ENCODE results near the gene UNK. TPM values are rescaled to one million over a fixed set of nuclear protein-coding genes. Genes with fewer than 3 reads are reported as not detected.

UNK gene
- total and polyA plus RNA-seq, 9 of the 15 experiments (the other 6 are each of a cell fraction or from before 2014, with no cell fraction given), result 12.8 to 38.6 (median 24.8) TPM

- FAIRE-seq, result peak; percentile 23
- CTCF ChIA-PET (ENCODE audit: low intra/inter-chr PET ratio), result no interaction called here
- no peak overlapping the region for H3K27ac ChIP-seq (ENCODE audit: extremely low read depth, low read depth, low read length)
- H3K4me1 ChIP-seq (replicated peaks in 1 of 2; ENCODE audit: control insufficient read depth in 2 of 2, insufficient read depth in 2 of 2, low read length in 2 of 2), result peaks cover 3 to 7% of the 10 kb centered on the region in 2 experiments; a peak in 4 of 5 replicates
- no peaks in the 10 kb centered on the region for H3K27me3 ChIP-seq (ENCODE audit: control insufficient read depth in 2 of 2, insufficient read depth in 2 of 2, low read length in 2 of 2)
- no peak overlapping the region for H3K4me2 ChIP-seq (ENCODE audit: insufficient read depth, low read length)
- H2AFZ ChIP-seq (ENCODE audit: low read depth, low read length), result no peak overlapping the region
- no peaks in the 10 kb centered on the region for H3K9me3 ChIP-seq (replicated peaks; ENCODE audit: control insufficient read depth, insufficient read depth, low read depth, low read length)
- peaks cover 31% of the 10 kb centered on the region for H3K36me3 ChIP-seq (ENCODE audit: control insufficient read depth, insufficient read depth, low read length)
- intact Hi-C loops (cut with micrococcal nuclease) (loop anchor here (5.0 kb wide), 1 partner anchor 72 kb away; no protein-coding TSS in a partner anchor), in situ Hi-C loops (cut with MboI) (loop anchor here (10.0 kb wide), 1 partner anchor 230 kb away; the partner anchor contains the start of gene CDK3)
- H4K20me1 ChIP-seq (replicated peaks; ENCODE audit: control insufficient read depth, insufficient read depth, low read length), result peaks cover 42% of the 10 kb centered on the region
- POLR2A ChIA-PET, result interaction anchor here (0.6 to 11.1 kb wide), 36 partner anchors 10 to 587 kb away, joined by 3 to 464 read pairs (median 5); partner anchors contain the start of genes GALK1, SMIM5, TRIM47 and TRIM65
- no peak overlapping the region for H3K9ac ChIP-seq (ENCODE audit: insufficient read depth in 1 of 2, low read depth in 2 of 2, low read length in 2 of 2)
- H3K9me1 ChIP-seq (ENCODE audit: control insufficient read depth, insufficient read depth, low read length), result no peaks in the 10 kb centered on the region
- H3K4me3 ChIP-seq, result no peak overlapping the region
- no TSS peak for BruUV-seq (replicated peaks)
- 62% methylated on average over 5 of the region's 6 CpGs for whole genome bisulfite sequencing (ENCODE audit: insufficient coverage, low coverage, missing lambda C conversion rate)
- ATAC-seq, result peak; percentile 2
- no peak for DNase-seq (ENCODE audit: extremely low read depth in 1 of 4, low spot score in 3 of 4)
- H3K79me2 ChIP-seq (ENCODE audit: control insufficient read depth, insufficient read depth, low read length), result peaks cover 35% of the 10 kb centered on the region
- no peak for TF ChIP-seq SRSF3 (IDR thresholded peaks at IDR 0.05; ENCODE audit: insufficient read depth, low read length)
- TF ChIP-seq ZBTB40 (IDR thresholded peaks at IDR 0.05), result no peak
- peak; percentile 35 for TF ChIP-seq ZBTB40 (CRISPR knock-in tag; IDR thresholded peaks at IDR 0.05)
- no peak for TF ChIP-seq FOXM1 (IDR thresholded peaks at IDR 0.05; ENCODE audit: low read depth)
- peak; percentile 37; the same call in 1 of the 2 replicates for TF ChIP-seq FOXM1 (CRISPR knock-in tag; IDR thresholded peaks at IDR 0.05; ENCODE audit: low read depth)
- TF ChIP-seq HDAC1 (IDR thresholded peaks at IDR 0.05), result no peak
- TF ChIP-seq NCOA6 (IDR thresholded peaks at IDR 0.05), result no peak
- TF ChIP-seq SMAD2 (IDR thresholded peaks at IDR 0.05; ENCODE audit: low read depth, low read length), result no peak
- peak; percentile 14; the same call in 1 of the 2 replicates for TF ChIP-seq SIN3B (IDR thresholded peaks at IDR 0.05; ENCODE audit: low read depth)
- no peak for TF ChIP-seq C11orf30 (IDR thresholded peaks at IDR 0.05; ENCODE audit: low read depth)
- TF ChIP-seq ZNF324 (CRISPR knock-in tag; IDR thresholded peaks at IDR 0.05), result no peak
- TF ChIP-seq PML (IDR thresholded peaks at IDR 0.05; ENCODE audit: low read length), result no peak
- TF ChIP-seq ZNF561 (CRISPR knock-in tag; conservative IDR thresholded peaks at IDR 0.05), result no peak
- TF ChIP-seq HNRNPUL1 (IDR thresholded peaks at IDR 0.05; ENCODE audit: low read length), result peak; percentile 30
- TF ChIP-seq ZNF174 (CRISPR knock-in tag; IDR thresholded peaks at IDR 0.05), result no peak
- no peak for TF ChIP-seq SREBF1 (IDR thresholded peaks at IDR 0.05; ENCODE audit: borderline replicate concordance, low read depth, low read length)
Observed at GRCh38 chr17:75774991-75775668, 9.5 kb upstream of the UNK start.
